Naive B cell (primary cell): ENCODE measurements around the gene PCSK5. TPM values are rescaled to one million over a fixed set of nuclear protein-coding genes. Genes with fewer than 3 reads are reported as not detected.
"Not testable (repeated sequence)": the region's sequence is repeated elsewhere in the genome, so short reads cannot be mapped to it uniquely, and the experiment has no call there.

Experiments
- ATAC-seq, 2 donors: fragments of 150-1000 bp; cut with Tn5 transposase; 2 replicates each; pipeline ENCODE4 v1.10.0; 2021; ENCODE audit warnings: low read depth in 2 of 2, mild to moderate bottlenecking in 2 of 2, moderate library complexity in 2 of 2
- DNase-seq: peaks from one replicate; pipeline ENCODE4 v3.0.0; 2022
- H3K27ac Mint-ChIP-seq, 6 donors: one replicate each; pipeline ENCODE4 v1.8.0; 2020 to 2022; ENCODE audit warnings: mild to moderate bottlenecking in 6 of 6, mixed read lengths in 6 of 6, moderate library complexity in 5 of 6, inconsistent platforms in 2 of 6
- H3K27me3 Mint-ChIP-seq, 3 donors: one replicate each; pipeline ENCODE4 v1.8.0; 2021 to 2022; ENCODE audit warnings: mixed read lengths in 3 of 3, mild to moderate bottlenecking in 1 of 3
- H3K36me3 Mint-ChIP-seq, 2 donors: one replicate each; pipeline ENCODE4 v1.8.0; 2020 to 2022; ENCODE audit warnings: mixed read lengths in 2 of 2, inconsistent platforms in 1 of 2, mild to moderate bottlenecking in 1 of 2
- H3K4me1 Mint-ChIP-seq, 3 donors: one replicate each; pipeline ENCODE4 v1.8.0; 2020 to 2022; ENCODE audit warnings: mixed read lengths in 3 of 3, inconsistent platforms in 1 of 3, mild to moderate bottlenecking in 1 of 3, moderate library complexity in 1 of 3
- H3K4me3 Mint-ChIP-seq, 8 donors: one replicate each; pipeline ENCODE4 v1.8.0; 2020 to 2022; ENCODE audit warnings: mild to moderate bottlenecking in 8 of 8, mixed read lengths in 8 of 8, moderate library complexity in 8 of 8, inconsistent platforms in 2 of 8
- H3K9me3 Mint-ChIP-seq, 7 donors: one replicate each; pipeline ENCODE4 v1.8.0; 2020 to 2022; ENCODE audit warnings: mixed read lengths in 7 of 7, mild to moderate bottlenecking in 5 of 7, inconsistent platforms in 2 of 7, moderate library complexity in 1 of 7
- polyA plus RNA-seq, 6 donors: library from polyadenylated mRNA; unstranded; fragments of 300-500 nt; fragmentation: Illumina TruSeq; gene quantifications; one replicate each; pipeline ENCODE4 v1.2.3, GENCODE V29; 2021; ENCODE audit warnings: low read depth in 6 of 6

Gene PCSK5
- polyA plus RNA-seq, 6 donors from 2014 or later, result 0.05 TPM; not detected in 5

GRCh38 chr9:76067696-76068095 lies 177.2 kb downstream of the PCSK5 start:
- H3K9me3 Mint-ChIP-seq, result peaks cover 0 to 9% (median 4%) of the 10 kb centered on the region in 7 donors
- H3K27me3 Mint-ChIP-seq, result peaks cover 0 to 3% (median 0%) of the 10 kb centered on the region in 3 donors
- H3K27ac Mint-ChIP-seq, result no peak overlapping the region
- no peak for DNase-seq
- H3K4me3 Mint-ChIP-seq, result no peak overlapping the region
- ATAC-seq, result no peak
- peaks cover 0 to 11% of the 10 kb centered on the region in 2 donors for H3K36me3 Mint-ChIP-seq
- H3K4me1 Mint-ChIP-seq, result peaks cover 0 to 3% (median 0%) of the 10 kb centered on the region in 3 donors

GRCh38 chr9:76077537-76077936 lies 187.1 kb downstream of the PCSK5 start:
- DNase-seq (no peak), ATAC-seq (no peak)
- H3K27me3 Mint-ChIP-seq, result peaks cover 0 to 8% (median 3%) of the 10 kb centered on the region in 3 donors
- H3K9me3 Mint-ChIP-seq, result peaks cover 4 to 16% (median 8%) of the 10 kb centered on the region in 7 donors
- no peaks in the 10 kb centered on the region for H3K36me3 Mint-ChIP-seq
- no peak overlapping the region for H3K27ac Mint-ChIP-seq
- H3K4me1 Mint-ChIP-seq, result no peaks in the 10 kb centered on the region
- no peak overlapping the region for H3K4me3 Mint-ChIP-seq

GRCh38 chr9:76081281-76081680 lies 190.8 kb downstream of the PCSK5 start:
- H3K4me3 Mint-ChIP-seq, H3K36me3 Mint-ChIP-seq, H3K27ac Mint-ChIP-seq, DNase-seq, ATAC-seq, H3K4me1 Mint-ChIP-seq, H3K27me3 Mint-ChIP-seq: not testable (repeated sequence)
- peaks cover 4 to 16% (median 8%) of the 10 kb centered on the region in 7 donors for H3K9me3 Mint-ChIP-seq

GRCh38 chr9:76082057-76082456 lies 191.6 kb downstream of the PCSK5 start:
- no peak for DNase-seq
- Mint-ChIP-seq H3K27ac (no peak overlapping the region), H3K27me3 (peaks cover 0 to 8% (median 0%) of the 10 kb centered on the region in 3 donors), H3K36me3 (no peaks in the 10 kb centered on the region), H3K4me3 (no peak overlapping the region), H3K4me1 (no peaks in the 10 kb centered on the region), H3K9me3 (peaks cover 4 to 16% (median 8%) of the 10 kb centered on the region in 7 donors)
- no peak for ATAC-seq

GRCh38 chr9:76085596-76085995 lies 195.1 kb downstream of the PCSK5 start:
- Mint-ChIP-seq H3K27ac (no peak overlapping the region), H3K9me3 (peaks cover 0 to 4% (median 0%) of the 10 kb centered on the region in 7 donors), H3K36me3 (no peaks in the 10 kb centered on the region), H3K27me3 (peaks cover 0 to 8% (median 0%) of the 10 kb centered on the region in 3 donors), H3K4me3 (no peak overlapping the region), H3K4me1 (no peaks in the 10 kb centered on the region)
- no peak for DNase-seq
- ATAC-seq, result no peak

GRCh38 chr9:76086539-76086938 lies 196.1 kb downstream of the PCSK5 start:
- no peaks in the 10 kb centered on the region for H3K36me3 Mint-ChIP-seq
- H3K27me3 Mint-ChIP-seq, result peaks cover 0 to 5% (median 0%) of the 10 kb centered on the region in 3 donors
- ATAC-seq (no peak), DNase-seq (no peak)
- H3K4me1 Mint-ChIP-seq, result no peaks in the 10 kb centered on the region
- no peak overlapping the region for H3K27ac Mint-ChIP-seq
- H3K9me3 Mint-ChIP-seq, result peaks cover 0 to 3% (median 0%) of the 10 kb centered on the region in 7 donors
- H3K4me3 Mint-ChIP-seq, result no peak overlapping the region

GRCh38 chr9:76087976-76088375 lies 197.5 kb downstream of the PCSK5 start:
- ATAC-seq (no peak), DNase-seq (no peak)
- Mint-ChIP-seq H3K9me3 (peaks cover 0 to 2% (median 0%) of the 10 kb centered on the region in 7 donors), H3K4me1 (no peaks in the 10 kb centered on the region), H3K4me3 (no peak overlapping the region), H3K36me3 (no peaks in the 10 kb centered on the region), H3K27ac (no peak overlapping the region), H3K27me3 (no peaks in the 10 kb centered on the region)

- H3K4me1 Mint-ChIP-seq, result no peaks in the 10 kb centered on the region
- no peak overlapping the region for H3K4me3 Mint-ChIP-seq
- peak overlapping the region in 1 of 6 donors; percentile 68 for H3K27ac Mint-ChIP-seq
- ATAC-seq, result no peak
- no peak for DNase-seq
- H3K9me3 Mint-ChIP-seq, result peaks cover 0 to 2% (median 0%) of the 10 kb centered on the region in 7 donors
- H3K36me3 Mint-ChIP-seq, result no peaks in the 10 kb centered on the region
- H3K27me3 Mint-ChIP-seq, result no peaks in the 10 kb centered on the region
Measured at GRCh38 chr9:76090330-76090729, 199.9 kb downstream of the PCSK5 start.

GRCh38 chr9:76090909-76091308 lies 200.4 kb downstream of the PCSK5 start:
- ATAC-seq, result no peak

GRCh38 chr9:76092572-76092971 lies 202.1 kb downstream of the PCSK5 start:
- H3K36me3 Mint-ChIP-seq, result no peaks in the 10 kb centered on the region
- ATAC-seq (no peak), DNase-seq (no peak)
- no peak overlapping the region for H3K27ac Mint-ChIP-seq
- no peak overlapping the region for H3K4me3 Mint-ChIP-seq
- no peaks in the 10 kb centered on the region for H3K4me1 Mint-ChIP-seq
- H3K27me3 Mint-ChIP-seq, result no peaks in the 10 kb centered on the region
- H3K9me3 Mint-ChIP-seq, result peaks cover 0 to 2% (median 0%) of the 10 kb centered on the region in 7 donors

More at GRCh38 chr9:76090909-76091308, 200.4 kb downstream of the PCSK5 start:
- peaks cover 0 to 2% (median 0%) of the 10 kb centered on the region in 7 donors for H3K9me3 Mint-ChIP-seq
- H3K36me3 Mint-ChIP-seq, result no peaks in the 10 kb centered on the region
- no peak overlapping the region for H3K4me3 Mint-ChIP-seq
- no peak for DNase-seq
- no peak overlapping the region for H3K27ac Mint-ChIP-seq
- no peaks in the 10 kb centered on the region for H3K4me1 Mint-ChIP-seq
- H3K27me3 Mint-ChIP-seq, result no peaks in the 10 kb centered on the region

- no peaks in the 10 kb centered on the region for H3K36me3 Mint-ChIP-seq
- no peak overlapping the region for H3K27ac Mint-ChIP-seq
- DNase-seq (no peak), ATAC-seq (no peak)
- peaks cover 0 to 5% (median under 1%) of the 10 kb centered on the region in 3 donors for H3K27me3 Mint-ChIP-seq
- H3K9me3 Mint-ChIP-seq, result peaks cover 0 to 2% (median 0%) of the 10 kb centered on the region in 7 donors
- no peaks in the 10 kb centered on the region for H3K4me1 Mint-ChIP-seq
- H3K4me3 Mint-ChIP-seq, result no peak overlapping the region
Measured at GRCh38 chr9:76095585-76095984, 205.1 kb downstream of the PCSK5 start.

GRCh38 chr9:76099516-76099915 lies 209.0 kb downstream of the PCSK5 start:
- ATAC-seq, result no peak
- Mint-ChIP-seq H3K27ac (peak overlapping the region in 1 of 6 donors; percentile 32), H3K36me3 (no peaks in the 10 kb centered on the region), H3K9me3 (no peaks in the 10 kb centered on the region), H3K4me3 (no peak overlapping the region), H3K27me3 (peaks cover 0 to 23% (median 11%) of the 10 kb centered on the region in 3 donors), H3K4me1 (no peaks in the 10 kb centered on the region)
- no peak for DNase-seq

- no peaks in the 10 kb centered on the region for H3K9me3 Mint-ChIP-seq
- H3K4me1 Mint-ChIP-seq, result no peaks in the 10 kb centered on the region
- no peaks in the 10 kb centered on the region for H3K36me3 Mint-ChIP-seq
- DNase-seq (no peak), ATAC-seq (no peak)
- no peak overlapping the region for H3K4me3 Mint-ChIP-seq
- peaks cover 0 to 23% (median 11%) of the 10 kb centered on the region in 3 donors for H3K27me3 Mint-ChIP-seq
- H3K27ac Mint-ChIP-seq, result no peak overlapping the region
Measured at GRCh38 chr9:76101075-76101474, 210.6 kb downstream of the PCSK5 start.

- Mint-ChIP-seq H3K9me3 (no peaks in the 10 kb centered on the region), H3K4me3 (no peak overlapping the region), H3K27me3 (peaks cover 0 to 23% (median 11%) of the 10 kb centered on the region in 3 donors), H3K4me1 (no peaks in the 10 kb centered on the region), H3K27ac (no peak overlapping the region), H3K36me3 (no peaks in the 10 kb centered on the region)
- DNase-seq (no peak), ATAC-seq (no peak)
Measured at GRCh38 chr9:76101491-76101890, 211.0 kb downstream of the PCSK5 start.

GRCh38 chr9:76101947-76102346 lies 211.5 kb downstream of the PCSK5 start:
- no peaks in the 10 kb centered on the region for H3K36me3 Mint-ChIP-seq
- ATAC-seq (no peak), DNase-seq (no peak)
- no peak overlapping the region for H3K4me3 Mint-ChIP-seq
- no peaks in the 10 kb centered on the region for H3K4me1 Mint-ChIP-seq
- no peak overlapping the region for H3K27ac Mint-ChIP-seq
- H3K27me3 Mint-ChIP-seq, result peaks cover 0 to 23% (median 11%) of the 10 kb centered on the region in 3 donors
- H3K9me3 Mint-ChIP-seq, result no peaks in the 10 kb centered on the region
